NAMALWA (cell line): ENCODE data around the gene LMF1.
A peak's percentile ranks its signal among the peaks of the same experiment; 100 is the strongest.
"Not testable (repeated sequence)": the region's sequence is repeated elsewhere in the genome, so short reads cannot be mapped to it uniquely, and the experiment has no call there.

Source experiments
- DNase-seq: peaks from one replicate; pipeline ENCODE4 v3.0.0-alpha.2; 2015; ENCODE audit warnings: low spot score

Gene LMF1

DNA sequence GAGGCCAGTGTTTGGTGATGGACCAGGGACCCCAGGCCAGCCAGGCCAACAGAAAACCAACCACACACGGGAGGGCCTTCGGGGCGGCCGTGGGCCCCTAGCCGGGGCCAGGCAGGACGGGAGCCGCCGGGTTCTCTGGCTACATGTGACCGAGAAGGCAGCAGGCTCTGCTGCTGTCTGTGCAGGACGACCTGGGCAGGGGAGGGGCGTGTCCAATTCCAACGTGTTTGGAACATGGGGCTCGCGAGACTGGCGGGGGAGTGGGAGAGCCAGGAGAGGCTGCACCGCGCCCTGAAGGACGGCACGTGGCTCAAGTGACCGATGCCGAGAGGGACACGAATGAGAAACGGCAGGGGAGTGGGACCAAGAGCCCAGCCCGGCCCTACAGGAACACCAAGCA is 75.4 kb downstream of the LMF1 start:
- DNase-seq = no peak

DNA sequence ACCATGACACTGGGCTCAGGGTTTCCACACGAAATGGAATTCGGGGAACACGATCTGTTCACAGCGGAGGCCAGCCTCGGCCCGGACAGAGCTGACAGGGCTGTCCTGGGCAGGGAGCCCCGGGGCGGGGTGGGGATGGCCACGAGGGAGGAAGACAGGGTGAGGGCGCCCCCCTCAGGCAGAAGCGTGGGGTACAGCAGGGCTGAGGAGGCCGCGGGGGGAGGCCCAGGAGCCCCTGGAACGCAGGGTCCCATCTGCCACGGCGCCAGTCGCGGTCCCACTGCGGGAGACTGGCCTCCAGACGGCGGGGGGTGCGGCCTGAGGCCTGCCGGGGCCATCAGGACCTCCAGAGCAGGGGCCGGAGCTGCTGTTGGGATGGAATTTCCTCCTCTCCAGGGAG is 75.9 kb downstream of the LMF1 start:
- no peak for DNase-seq

DNA sequence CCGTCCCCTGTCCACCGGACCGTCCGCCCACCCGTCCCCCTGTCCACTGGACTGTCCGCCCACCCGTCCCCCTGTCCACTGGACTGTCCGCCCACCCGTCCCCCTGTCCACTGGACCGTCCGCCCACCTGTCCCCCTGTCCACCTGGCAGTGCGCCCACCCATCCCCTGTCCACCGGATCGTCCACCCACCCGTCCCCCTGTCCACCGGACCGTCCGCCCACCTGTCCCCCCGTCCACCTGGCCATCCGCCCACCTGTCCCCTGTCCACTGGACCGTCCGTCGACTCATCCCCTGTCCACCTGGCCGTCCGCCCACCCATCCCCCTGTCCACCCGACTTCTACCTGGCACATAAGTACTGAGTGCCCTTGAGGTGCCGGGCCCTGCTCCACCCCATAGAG is 76.6 kb downstream of the LMF1 start:
- DNase-seq = no peak

DNA sequence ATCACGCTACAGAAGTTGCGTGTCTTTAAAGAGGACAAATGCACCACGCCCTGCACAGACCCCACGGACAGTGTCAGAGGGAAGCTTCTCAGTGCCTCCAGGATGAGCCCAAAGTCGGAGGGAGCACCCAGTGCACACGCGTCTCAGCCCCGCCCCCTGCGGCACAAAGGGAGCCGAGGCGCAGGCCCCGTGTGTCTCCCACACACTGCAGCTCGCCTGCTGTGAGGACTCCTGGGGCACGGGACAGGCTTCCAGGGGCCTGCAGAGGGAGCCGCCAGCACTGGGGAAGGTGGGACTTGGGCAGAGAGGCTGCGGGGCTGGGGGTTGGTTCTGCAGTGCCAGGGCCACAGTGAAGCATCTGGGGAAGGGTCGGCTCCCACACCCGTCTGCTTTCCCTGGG is 77.4 kb downstream of the LMF1 start:
- DNase-seq = peak; percentile 26

DNA sequence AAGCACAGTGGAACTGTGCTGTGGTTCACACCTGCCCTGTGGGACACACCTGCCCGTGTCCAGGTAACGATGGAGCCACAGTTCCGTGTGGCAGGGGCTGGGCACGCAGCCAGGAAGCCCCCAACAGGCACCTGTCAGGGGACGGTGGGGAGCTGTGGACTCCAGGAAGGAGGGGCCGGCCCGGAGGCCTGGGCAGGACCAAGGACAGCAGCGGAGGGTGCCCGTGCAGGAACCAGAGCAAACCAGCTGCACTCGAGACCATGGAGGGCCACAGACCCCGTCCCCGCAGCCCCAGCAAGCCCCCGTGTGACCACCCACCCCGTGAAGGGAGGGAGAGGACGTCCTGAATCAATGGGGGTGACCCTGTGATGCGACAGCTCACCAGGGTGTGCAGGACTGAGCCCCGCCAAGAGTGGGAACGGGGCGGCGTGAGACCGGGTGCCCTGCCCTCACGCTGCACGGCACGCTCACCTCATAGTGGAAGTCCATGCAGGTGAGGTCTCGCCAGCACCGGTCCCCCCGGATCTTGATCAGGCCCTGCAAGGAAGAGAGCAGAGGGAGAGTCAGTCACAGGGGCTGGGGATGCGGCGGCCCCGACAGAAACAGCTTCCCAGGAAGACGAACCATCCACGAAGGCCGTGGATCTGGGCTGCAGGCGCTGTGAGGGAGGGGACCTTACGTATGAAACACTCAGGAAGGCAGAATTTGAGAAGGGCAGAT is 78.1 kb downstream of the LMF1 start:
- DNase-seq = no peak

DNA sequence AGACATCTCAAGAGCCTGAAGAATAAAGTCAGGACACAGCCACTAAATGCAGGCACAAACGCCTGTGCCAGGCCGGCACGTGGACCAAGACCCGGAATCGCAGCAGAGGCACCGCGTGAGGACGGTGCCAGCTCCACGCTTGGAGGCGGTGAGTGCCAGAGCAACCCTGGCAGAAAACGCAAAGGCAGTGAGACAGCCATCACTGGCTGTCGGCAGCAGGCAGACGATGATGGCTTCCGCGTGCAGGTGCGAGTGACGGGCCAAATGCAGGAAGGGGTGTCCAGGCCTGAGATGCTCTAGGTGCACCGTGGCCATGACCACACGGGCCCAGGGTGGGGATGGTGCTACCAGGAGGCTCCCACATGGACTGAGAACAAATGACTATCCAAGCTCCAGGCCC is 78.8 kb downstream of the LMF1 start:
- no peak for DNase-seq

DNA sequence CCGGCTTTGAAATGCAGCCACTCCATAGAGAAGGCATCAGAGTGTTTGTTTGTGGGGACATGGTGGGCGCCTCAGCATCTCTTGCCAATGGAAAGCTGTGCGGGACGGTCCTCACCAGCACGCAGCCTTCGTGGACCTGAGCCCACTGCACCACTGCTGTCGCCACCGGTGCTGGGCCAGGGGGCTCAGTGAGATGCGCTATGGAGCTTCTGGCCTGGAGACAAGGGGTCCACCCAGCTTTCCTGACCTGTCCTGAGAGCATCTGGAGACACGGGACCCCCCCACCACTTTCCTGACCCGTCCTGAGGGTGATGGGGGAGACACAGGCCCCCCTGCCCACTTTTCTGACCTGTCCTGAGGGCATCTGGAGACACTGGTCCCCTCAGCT is 79.4 kb downstream of the LMF1 start:
- no peak for DNase-seq

DNA sequence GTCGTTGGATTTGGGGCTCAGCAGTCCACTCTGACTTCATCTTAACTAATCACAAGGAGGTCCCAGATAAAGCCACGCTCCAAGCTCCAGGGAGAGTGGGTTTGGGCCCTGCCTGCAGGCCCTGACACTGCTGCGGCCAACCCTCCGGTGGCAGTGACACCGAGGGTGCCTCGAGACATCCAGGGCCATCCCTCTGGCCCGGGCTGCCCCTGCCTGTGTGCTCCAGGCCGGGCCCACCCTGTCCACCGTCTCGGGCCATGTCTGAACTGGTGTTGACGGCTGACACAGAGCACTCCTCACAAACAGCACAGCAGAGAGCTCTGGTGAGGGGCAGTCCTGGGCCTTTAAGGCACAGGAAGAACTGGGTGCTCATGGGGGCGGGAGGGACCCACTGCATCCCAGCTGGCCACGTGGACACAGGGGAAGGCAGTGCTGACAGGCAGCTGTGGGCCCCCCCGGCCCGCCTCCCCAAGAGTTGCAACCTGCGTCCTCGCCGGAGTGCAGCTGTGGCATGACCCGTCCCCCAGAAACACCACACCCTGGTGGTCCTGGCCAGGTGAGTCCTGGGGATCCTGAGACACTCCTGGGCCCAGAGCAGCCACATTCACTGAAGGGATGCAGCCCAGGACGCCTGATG is 80.0 kb downstream of the LMF1 start:
- no peak for DNase-seq

DNA sequence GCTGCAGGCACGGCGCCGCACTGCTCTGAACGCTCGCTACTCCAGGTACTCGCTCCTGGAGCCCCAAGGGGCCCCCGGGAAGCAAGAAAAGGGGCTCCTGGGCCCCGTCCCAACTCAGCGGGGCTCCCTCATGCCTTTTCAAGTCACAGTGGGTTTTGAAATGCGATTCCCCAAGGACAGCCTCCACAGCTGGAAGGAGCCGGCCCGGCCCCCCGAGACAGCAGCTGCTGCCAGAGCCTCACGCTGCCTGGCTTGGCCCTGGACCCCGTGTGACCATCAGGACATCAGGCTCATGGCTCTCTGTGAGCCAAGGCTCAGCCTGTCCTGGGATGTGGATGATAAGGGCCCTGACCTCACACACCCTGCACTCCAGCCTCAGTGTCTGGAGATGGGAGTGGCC is 80.6 kb downstream of the LMF1 start:
- DNase-seq = no peak

DNA sequence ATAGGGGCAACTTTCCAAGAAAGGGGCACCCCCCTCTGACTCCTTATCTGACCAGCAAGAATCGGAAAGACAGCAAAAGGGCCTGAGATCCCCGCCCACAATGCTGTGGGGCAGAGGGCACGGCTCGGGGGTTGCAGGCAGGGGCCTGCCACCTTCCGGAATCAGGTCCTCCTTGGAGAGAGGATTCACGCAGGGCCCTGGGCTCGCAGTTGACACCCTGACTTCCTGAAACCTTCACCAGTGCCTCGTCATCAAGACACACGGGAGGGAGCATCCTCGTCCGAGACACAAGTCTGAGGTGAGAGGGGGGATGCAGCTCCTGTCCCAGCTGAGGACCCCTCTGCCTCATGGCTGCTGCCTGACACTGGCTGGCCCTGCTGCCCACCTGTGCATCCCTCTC is 81.2 kb downstream of the LMF1 start:
- DNase-seq = no peak

DNA sequence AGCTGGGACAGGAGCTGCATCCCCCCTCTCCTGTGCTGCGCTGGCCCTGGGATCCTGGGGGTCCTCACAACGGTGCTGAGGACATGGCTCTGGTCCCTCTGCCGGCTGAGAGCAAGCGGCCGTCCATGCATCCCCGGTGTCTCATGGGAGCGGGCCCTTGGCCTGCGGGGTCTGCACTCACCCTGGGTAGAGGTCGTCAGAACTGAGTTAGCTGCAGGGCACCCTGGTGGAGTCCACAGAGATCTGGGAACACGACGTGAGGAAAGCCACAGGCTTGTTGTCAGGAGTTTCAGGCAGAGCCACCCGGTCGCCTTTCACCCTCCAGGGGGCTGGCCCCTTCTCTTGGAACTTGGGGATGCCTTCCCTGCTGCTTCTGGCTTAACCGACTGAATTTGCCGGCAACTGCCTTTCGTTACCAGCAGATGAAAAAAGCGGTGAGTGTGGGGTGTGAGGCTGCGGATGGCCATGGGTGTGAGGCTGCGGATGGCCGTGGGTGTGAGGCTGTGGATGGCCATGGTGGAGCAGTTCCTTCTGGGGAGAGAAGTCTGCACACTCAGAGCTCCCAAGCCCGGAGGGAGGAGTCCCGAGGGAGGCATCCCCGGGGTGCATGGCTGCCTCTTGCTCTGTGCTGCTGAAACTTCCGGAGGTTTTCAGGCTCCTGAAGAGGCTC is 81.7 kb downstream of the LMF1 start:
- DNase-seq = no peak

DNA sequence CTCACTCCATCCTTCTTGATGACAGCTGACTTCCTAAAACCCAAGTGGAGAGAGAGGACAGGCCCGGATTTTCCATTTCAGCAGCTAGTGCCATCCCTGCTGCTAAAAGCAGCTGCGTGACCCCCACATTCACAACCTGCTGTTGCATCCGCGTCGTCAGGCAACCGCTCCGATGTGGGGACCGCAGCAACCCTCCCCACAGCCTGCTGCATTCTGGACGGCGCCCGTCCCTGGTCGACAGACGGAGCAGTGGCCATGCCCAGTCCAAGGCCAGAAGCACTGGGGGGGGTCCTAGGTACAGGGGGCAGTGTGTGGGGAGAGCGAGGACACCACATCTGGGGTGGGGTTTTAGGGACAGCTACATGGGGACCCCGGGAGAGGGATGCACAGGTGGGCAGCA is 82.3 kb downstream of the LMF1 start:
- DNase-seq = not testable (repeated sequence)

DNA sequence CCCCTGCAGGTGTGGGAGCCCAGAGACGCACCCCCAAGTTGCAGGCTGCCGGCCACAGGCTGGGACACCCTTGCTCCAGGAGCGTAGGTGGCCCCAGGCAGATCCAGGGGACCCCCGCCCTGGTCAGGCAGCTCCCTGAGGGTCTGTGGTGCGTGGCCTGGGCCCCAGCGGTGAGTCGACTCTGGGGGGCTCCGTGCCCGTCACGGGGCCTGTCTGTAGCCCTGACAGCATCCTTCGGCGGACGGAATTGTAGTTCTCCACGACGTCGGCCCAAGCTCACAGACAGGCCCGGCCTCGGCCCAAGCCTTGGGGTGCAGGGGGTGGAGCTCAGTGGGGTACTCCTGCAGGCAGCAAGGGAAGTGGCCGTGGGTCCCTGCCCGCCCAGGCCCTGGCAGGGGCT is 82.9 kb downstream of the LMF1 start:
- DNase-seq = no peak

DNA sequence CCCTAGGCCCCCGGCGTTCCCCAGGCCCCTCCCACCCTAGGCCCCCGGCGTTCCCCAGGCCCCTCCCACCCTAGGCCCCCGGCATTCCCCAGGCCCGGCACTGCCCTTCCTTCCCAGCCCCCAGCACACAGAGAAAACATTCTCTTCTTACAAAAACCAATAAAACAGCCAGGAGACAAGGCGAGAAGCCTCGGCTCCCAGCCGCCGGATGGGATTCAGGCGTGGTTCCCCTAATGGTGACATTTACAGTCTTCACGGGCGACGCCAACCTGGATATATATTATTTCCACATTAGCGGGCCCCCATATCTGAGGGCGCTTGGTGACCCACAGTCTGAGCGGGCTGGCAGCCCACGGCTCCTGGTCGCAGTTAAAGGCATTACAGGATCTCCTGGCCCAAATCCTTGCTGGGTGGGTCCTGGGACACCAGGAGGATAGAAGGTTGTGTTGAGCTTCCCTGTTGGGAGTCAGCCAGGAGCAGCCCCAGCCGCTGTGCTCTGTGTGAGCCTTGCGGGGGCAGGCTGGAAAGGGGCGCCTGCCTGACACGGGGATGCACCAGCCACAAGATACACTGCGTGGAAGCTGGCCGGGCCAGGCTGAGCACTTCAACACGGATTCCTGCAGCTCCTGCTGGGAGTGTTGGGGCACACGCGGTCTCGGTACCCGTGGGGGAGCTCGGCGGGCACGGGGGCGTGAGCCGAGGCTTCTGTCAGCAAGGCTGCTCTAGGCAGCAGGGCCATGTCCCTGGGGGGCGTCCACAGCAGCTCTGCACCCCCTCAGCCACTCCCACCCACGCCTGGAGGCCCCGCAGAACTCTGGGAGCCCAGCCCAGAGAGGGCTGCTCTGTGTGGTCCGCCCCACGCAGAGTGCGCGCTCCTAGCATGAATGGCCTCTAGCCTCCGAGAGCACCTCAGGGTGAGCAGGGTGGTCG is 83.7 kb downstream of the LMF1 start:
- DNase-seq = no peak

DNA sequence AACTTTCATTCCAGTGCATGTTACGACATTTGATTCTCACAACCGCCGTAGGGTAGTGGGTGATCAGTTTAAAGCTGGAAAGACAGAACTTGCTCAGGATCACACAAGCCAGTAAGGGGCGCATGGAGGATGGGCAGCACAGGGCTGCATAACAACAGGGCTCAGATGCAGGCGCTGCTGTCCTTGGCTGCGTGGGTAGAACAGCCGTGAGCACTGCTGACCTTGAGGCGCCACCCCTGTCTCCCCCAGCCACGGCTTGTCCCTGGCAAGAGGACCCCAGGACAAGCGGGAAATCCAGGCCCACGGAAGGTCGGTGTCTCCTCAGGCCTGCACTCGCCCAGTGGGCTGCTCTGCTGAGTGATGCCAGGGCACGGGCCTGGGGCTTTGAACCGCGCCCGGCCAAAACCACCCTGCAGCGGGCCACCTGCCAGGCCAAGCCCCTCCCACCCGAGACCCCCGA is 84.7 kb downstream of the LMF1 start:
- DNase-seq = no peak

DNA sequence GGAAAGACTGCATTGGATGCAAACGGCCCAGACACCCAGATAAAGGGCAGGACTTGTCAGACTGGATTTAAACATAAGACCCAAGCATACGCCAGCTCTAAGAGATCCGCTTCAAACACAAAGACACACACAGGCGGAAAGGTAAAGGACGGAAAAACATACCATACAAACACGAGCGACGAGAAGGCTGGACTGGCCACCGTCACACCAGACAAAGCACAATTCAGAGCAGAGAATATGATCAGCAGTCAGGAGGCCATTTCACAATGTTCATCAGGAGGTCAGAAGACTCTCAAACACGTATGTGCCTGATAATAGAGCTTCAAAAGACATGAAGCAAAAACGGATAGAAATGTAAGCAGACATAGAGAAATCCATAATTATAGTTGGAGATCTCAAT is 85.4 kb downstream of the LMF1 start:
- no peak for DNase-seq

DNA sequence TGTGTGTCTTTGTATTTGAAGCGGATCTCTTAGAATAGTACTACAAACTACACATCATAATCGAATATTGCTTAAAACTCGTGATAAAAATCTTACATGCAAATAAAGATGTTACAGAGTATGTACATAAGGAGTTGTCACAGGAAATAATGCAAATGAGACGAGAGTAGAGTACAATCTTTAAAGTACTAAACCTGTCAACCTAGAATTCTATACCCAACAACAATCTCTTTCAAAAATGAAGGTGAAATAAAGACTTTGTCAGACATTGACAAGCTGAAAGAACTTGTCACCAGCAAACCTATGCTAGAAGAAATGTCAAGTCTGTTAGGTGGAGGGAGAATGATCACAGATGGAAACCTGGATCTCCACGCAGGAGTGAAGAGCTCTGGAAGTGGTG is 86.6 kb downstream of the LMF1 start:
- no peak for DNase-seq

DNA sequence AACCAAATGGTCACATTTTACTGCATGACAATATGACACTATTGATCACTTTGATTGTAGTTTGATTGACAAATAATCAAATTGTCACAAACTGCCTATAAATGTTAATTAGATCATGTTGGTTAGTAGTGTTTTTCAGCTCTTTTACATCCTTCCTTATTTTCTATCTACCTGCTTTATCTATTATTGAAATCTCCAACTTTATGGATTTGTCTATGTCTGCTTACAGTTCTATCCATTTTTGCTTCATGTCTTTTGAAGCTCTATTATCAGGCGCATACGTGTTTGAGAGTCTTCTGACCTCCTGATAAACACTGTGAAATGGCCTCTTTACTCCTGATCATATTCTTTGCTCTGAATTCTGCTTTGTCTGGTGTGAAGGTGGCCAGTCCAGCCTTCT is 87.0 kb downstream of the LMF1 start:
- DNase-seq = no peak

DNA sequence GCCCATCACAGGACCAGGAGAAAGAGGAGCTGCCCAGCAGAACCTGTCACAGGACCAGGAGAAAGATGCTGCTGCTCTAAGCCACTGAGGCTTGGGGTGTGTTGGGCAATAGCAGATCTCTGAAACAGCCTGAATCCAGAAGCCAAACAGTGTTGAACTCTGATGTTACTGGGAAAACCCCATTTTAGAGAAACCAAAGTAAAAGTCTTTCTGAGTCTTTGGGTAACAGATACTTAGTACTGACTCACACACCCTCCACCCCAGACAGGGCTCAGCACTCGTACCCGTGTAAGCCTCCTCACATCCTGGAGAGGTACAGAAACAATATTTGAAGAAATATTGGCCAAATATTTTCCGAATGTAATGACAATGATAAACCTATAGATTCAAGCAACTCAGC is 87.4 kb downstream of the LMF1 start:
- DNase-seq = no peak

DNA sequence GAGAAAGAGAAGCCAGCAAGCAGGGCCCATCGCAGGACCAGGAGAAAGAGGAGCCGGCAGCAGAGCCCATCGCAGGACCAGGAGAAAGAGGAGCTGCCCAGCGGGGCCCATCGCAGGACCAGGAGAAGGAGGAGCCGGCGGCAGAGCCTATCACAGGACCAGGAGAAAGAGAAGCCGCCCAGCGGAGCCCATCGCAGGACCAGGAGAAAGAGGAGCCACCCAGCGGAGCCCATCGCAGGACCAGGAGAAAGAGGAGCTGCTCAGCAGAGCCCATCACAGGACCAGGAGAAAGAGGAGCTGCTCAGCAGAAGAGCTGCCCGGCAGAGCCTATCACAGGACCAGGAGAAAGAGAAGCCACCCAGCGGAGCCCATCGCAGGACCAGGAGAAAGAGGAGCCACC is 88.1 kb downstream of the LMF1 start:
- DNase-seq = not testable (repeated sequence)

DNA sequence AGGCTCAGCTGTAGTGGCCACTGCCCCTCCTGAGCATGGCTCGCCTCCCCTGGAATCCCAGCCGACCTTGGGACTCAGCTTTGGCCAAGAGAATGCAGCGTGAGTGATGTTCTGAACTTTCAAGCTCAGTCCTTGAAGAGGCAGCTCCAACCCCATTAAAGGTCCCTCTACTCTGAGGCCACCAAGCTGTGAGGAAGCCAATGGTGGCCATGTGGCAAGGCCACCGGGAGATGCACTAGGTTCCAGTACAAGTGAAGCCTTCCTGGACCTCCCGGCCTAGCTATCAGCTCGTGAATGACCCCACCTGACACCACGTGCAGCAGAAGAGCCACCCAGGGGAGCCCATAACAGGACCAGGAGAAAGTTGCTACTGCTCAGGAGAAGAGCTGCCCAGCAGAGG is 88.5 kb downstream of the LMF1 start:
- DNase-seq = no peak
